IMR-90 (cell line): ENCODE data around the gene NPFFR2. TPM values are rescaled to one million over a fixed set of nuclear protein-coding genes. Genes with fewer than 3 reads are reported as not detected.

Source experiments
- ATAC-seq: fragments of 200-7000 bp; cut with Tn5 transposase; 2 replicates; pipeline ENCODE4 v1.9.1; 2020; ENCODE audit warnings: low read depth, mild to moderate bottlenecking, moderate library complexity
- BruUV-seq: library from RNA; stranded (reverse); fragments of 400-500 nt; replicated peaks from 2 replicates; lab custom pipeline; 2021; lab: Mats Ljungman, UMichigan
- CTCF ChIA-PET: fragments of 300-600 bp; formaldehyde crosslinking; extraction: SDS; loops from one replicate; lab custom pipeline; 2021; ENCODE audit warnings: antibody characterized with exemption; lab: Yijun Ruan, JAX
- POLR2A ChIA-PET: fragments of 300-600 bp; sonication (Branson Sonifier 250); formaldehyde crosslinking; loops from one replicate; lab custom pipeline; 2022; ENCODE audit warnings: antibody characterized with exemption; ENCODE audit not compliant: unreplicated experiment; lab: Charles Lee
- DNase-seq: peaks from one replicate; pipeline ENCODE4 v3.0.0; 2013
- H2AFZ ChIP-seq: replicated peaks from 2 replicates; pipeline ENCODE3; 2013; ENCODE audit warnings: low read length, mild to moderate bottlenecking; ENCODE audit not compliant: poor library complexity
- H2AK5ac ChIP-seq: 2 replicates; pipeline ENCODE4 v1.6.1; 2013; ENCODE audit warnings: low read depth, low read length, inconsistent platforms
- H2AK9ac ChIP-seq: replicated peaks from 2 replicates; pipeline ENCODE3; 2013; ENCODE audit warnings: mild to moderate bottlenecking, low read depth, low read length, moderate library complexity; ENCODE audit not compliant: poor library complexity
- H2BK120ac ChIP-seq: 2 replicates; pipeline ENCODE4 v1.6.1; 2013; ENCODE audit warnings: low read depth, low read length, inconsistent platforms
- H2BK15ac ChIP-seq: 3 replicates; pipeline ENCODE4 v1.6.1; 2013; ENCODE audit warnings: low read depth, low read length, inconsistent platforms
- H2BK20ac ChIP-seq: 2 replicates; pipeline ENCODE4 v1.6.1; 2013; ENCODE audit warnings: low read depth, mild to moderate bottlenecking, inconsistent platforms, low read length, moderate library complexity
- H2BK5ac ChIP-seq: 2 replicates; pipeline ENCODE4 v1.6.1; 2013; ENCODE audit warnings: mild to moderate bottlenecking, low read depth, low read length, inconsistent platforms; ENCODE audit not compliant: poor library complexity, severe bottlenecking
- H3K14ac ChIP-seq: replicated peaks from 2 replicates; pipeline ENCODE4 v1.6.1; 2013; ENCODE audit warnings: low read depth, low read length, inconsistent platforms
- H3K18ac ChIP-seq: 2 replicates; pipeline ENCODE4 v1.6.1; 2013; ENCODE audit warnings: low read depth, low read length, control low read depth
- H3K23ac ChIP-seq: 2 replicates; pipeline ENCODE4 v1.6.1; 2013; ENCODE audit warnings: low read depth, low read length, inconsistent platforms
- H3K27ac ChIP-seq: 2 replicates; pipeline ENCODE4 v1.5.1; 2013; ENCODE audit warnings: mild to moderate bottlenecking, control low read depth, low read length; ENCODE audit not compliant: insufficient read depth
- H3K27me3 ChIP-seq: 2 replicates; pipeline ENCODE4 v1.6.1; 2013; ENCODE audit warnings: low read length; ENCODE audit not compliant: control insufficient read depth, insufficient read depth
- H3K36me3 ChIP-seq: 2 replicates; pipeline ENCODE4 v1.6.1; 2013; ENCODE audit warnings: low read length, mixed read lengths; ENCODE audit not compliant: control insufficient read depth, insufficient read depth
- H3K4ac ChIP-seq: 2 replicates; pipeline ENCODE4 v1.6.1; 2013; ENCODE audit warnings: low read depth, low read length, inconsistent platforms
- H3K4me1 ChIP-seq: 2 replicates; pipeline ENCODE4 v1.6.1; 2013; ENCODE audit warnings: low read length, mixed read lengths; ENCODE audit not compliant: control insufficient read depth, insufficient read depth
- H3K4me2 ChIP-seq: 2 replicates; pipeline ENCODE4 v1.6.1; 2013; ENCODE audit warnings: low read depth, mild to moderate bottlenecking, control low read depth, low read length, moderate library complexity
- H3K4me3 ChIP-seq: 2 replicates; pipeline ENCODE4 v1.5.1; 2013; ENCODE audit warnings: low read depth, mild to moderate bottlenecking, control low read depth, low read length, moderate library complexity; ENCODE audit not compliant: insufficient read depth
- H3K56ac ChIP-seq: 2 replicates; pipeline ENCODE4 v1.6.1; 2013; ENCODE audit warnings: low read length, inconsistent platforms; ENCODE audit not compliant: insufficient read depth; ENCODE audit errors: extremely low read depth
- H3K79me1 ChIP-seq, 2 experiments: 2 replicates each; pipeline ENCODE4 v1.6.1; 2013; ENCODE audit warnings: low read length in 2 of 2, inconsistent platforms in 1 of 2, low read depth in 1 of 2
- H3K9ac ChIP-seq: 2 replicates; pipeline ENCODE4 v1.6.1; 2013; ENCODE audit warnings: low read depth, low read length, control low read depth
- H3K9me1 ChIP-seq: 2 replicates; pipeline ENCODE4 v1.6.1; 2013; ENCODE audit warnings: low read length, inconsistent platforms; ENCODE audit not compliant: insufficient read depth
- H3K9me3 ChIP-seq: 2 replicates; pipeline ENCODE4 v1.6.1; 2013; ENCODE audit warnings: low read length; ENCODE audit not compliant: control insufficient read depth, insufficient read depth
- H4K20me1 ChIP-seq: 2 replicates; pipeline ENCODE4 v1.6.1; 2013; ENCODE audit warnings: low read length, inconsistent platforms; ENCODE audit not compliant: insufficient read depth
- H4K5ac ChIP-seq: 2 replicates; pipeline ENCODE4 v1.6.1; 2013; ENCODE audit warnings: mild to moderate bottlenecking, low read depth, low read length, control low read depth
- H4K8ac ChIP-seq, 2 experiments: 2 replicates each; pipeline ENCODE4 v1.6.1; 2013; ENCODE audit warnings: low read depth in 2 of 2, low read length in 2 of 2, control low read depth in 1 of 2, inconsistent platforms in 1 of 2
- H4K91ac ChIP-seq: 2 replicates; pipeline ENCODE4 v1.6.1; 2013; ENCODE audit warnings: low read depth, low read length, inconsistent platforms; ENCODE audit not compliant: insufficient read depth
- BHLHE40 ChIP-seq: fragments of 150-350 bp; IDR thresholded peaks from 2 replicates; pipeline ENCODE4 v1.6.1; 2016; ENCODE audit warnings: mild to moderate bottlenecking, low read depth, low read length
- FOS ChIP-seq: fragments of 150-350 bp; IDR thresholded peaks from 2 replicates; pipeline ENCODE4 v1.6.1; 2016; ENCODE audit warnings: low read depth, low read length
- MXI1 ChIP-seq: IDR thresholded peaks from 2 replicates; pipeline ENCODE4 v1.6.1; 2012; ENCODE audit warnings: low read depth, mild to moderate bottlenecking, low read length, moderate library complexity, borderline replicate concordance
- NFE2L2 ChIP-seq: fragments of 150-350 bp; IDR thresholded peaks from 2 replicates; pipeline ENCODE4 v1.6.1; 2016; ENCODE audit warnings: low read depth, mild to moderate bottlenecking, low read length
- POLR2A ChIP-seq: IDR thresholded peaks from 2 replicates; pipeline ENCODE4 v1.6.1; 2012; ENCODE audit warnings: mild to moderate bottlenecking, low read depth, low read length
- RAD21 ChIP-seq: IDR thresholded peaks from 2 replicates; pipeline ENCODE4 v1.6.1; 2012; ENCODE audit warnings: low read length, improper control_type of control experiment
- RFX5 ChIP-seq: IDR thresholded peaks from 2 replicates; pipeline ENCODE4 v1.8.0; 2012; ENCODE audit warnings: low read depth, mild to moderate bottlenecking, low read length, moderate library complexity
- USF2 ChIP-seq: fragments of 150-350 bp; IDR thresholded peaks from 2 replicates; pipeline ENCODE4 v1.6.1; 2017; ENCODE audit warnings: mild to moderate bottlenecking, antibody characterized with exemption, low read length, low read depth
- dilution Hi-C: fragments of 300-500 bp; cut with HindIII; formaldehyde crosslinking; loops from one replicate; pipeline ENCODE4 v1.14.3; 2018; ENCODE audit warnings: low sequenced_read_pairs; ENCODE audit not compliant: unreplicated experiment
- in situ Hi-C: fragments of 300-500 bp; cut with MboI; formaldehyde crosslinking; loops from 3 replicates; pipeline ENCODE4 v1.14.3; 2019; ENCODE audit warnings: low sequenced_read_pairs, inconsistent platforms, mixed read lengths
- intact Hi-C: fragments of 100-400 bp; cut with micrococcal nuclease; formaldehyde crosslinking; loops from 2 replicates; pipeline ENCODE4 v1.10.0; 2022
- polyA plus RNA-seq, 3 experiments: library from polyadenylated mRNA; depleted of rRNA; stranded (reverse); fragments of >200 nt; gene quantifications; 2 replicates each; pipeline ENCODE4 v1.2.3, GENCODE V29; 2012; ENCODE audit warnings: low replicate concordance in 1 of 3
- total RNA-seq: library from RNA; depleted of rRNA; stranded (reverse); fragments of >200 nt; gene quantifications from 2 replicates; pipeline ENCODE4 v1.2.3, GENCODE V29; 2012

Gene NPFFR2
- total and polyA plus RNA-seq, 2 of the 4 experiments (the other 2 are of a cell fraction), result not detected

GRCh38 chr4:72055566-72055965 lies 23.8 kb downstream of the NPFFR2 start:
- Histone ChIP-seq H2AK9ac (no peak overlapping the region), H3K27me3 (no peaks in the 10 kb centered on the region), H2BK5ac (no peak overlapping the region), H4K8ac (no peak overlapping the region), H3K4me2 (no peak overlapping the region), H3K4me1 (no peaks in the 10 kb centered on the region), H3K14ac (no peak overlapping the region), H2BK20ac (no peak overlapping the region), H3K36me3 (no peaks in the 10 kb centered on the region), H3K18ac (no peak overlapping the region), H2AK5ac (no peak overlapping the region), H4K20me1 (no peaks in the 10 kb centered on the region), H3K4me3 (no peak overlapping the region), H3K9me1 (no peaks in the 10 kb centered on the region), H3K23ac (no peak overlapping the region), H3K4ac (no peak overlapping the region), H2AFZ (no peak overlapping the region), H3K9me3 (no peaks in the 10 kb centered on the region), H3K56ac (no peak overlapping the region), H3K9ac (no peak overlapping the region), H3K79me1 (no peaks in the 10 kb centered on the region), H4K91ac (no peak overlapping the region), H2BK15ac (no peak overlapping the region), H3K27ac (no peak overlapping the region), H2BK120ac (no peak overlapping the region), H4K5ac (no peak overlapping the region)
- POLR2A ChIA-PET, result no interaction called here
- intact Hi-C loops, result no loop called here
- ATAC-seq (no peak), DNase-seq (no peak)
- dilution Hi-C loops, result no loop called here
- CTCF ChIA-PET, result no interaction called here
- BruUV-seq, result no TSS peak
- TF ChIP-seq RAD21, result no peak
- TF ChIP-seq BHLHE40, result no peak
- no peak for TF ChIP-seq NFE2L2
- no peak for TF ChIP-seq MXI1
- no peak for TF ChIP-seq POLR2A
- no peak for TF ChIP-seq FOS
- no peak for TF ChIP-seq USF2
- no peak for TF ChIP-seq RFX5
- in situ Hi-C loops, result no loop called here
